Measurements from ENCODE around the gene TBC1D13. TPM values are rescaled to one million over a fixed set of nuclear protein-coding genes. Genes with fewer than 3 reads are reported as not detected.
"Not testable (repeated sequence)": the region's sequence is repeated elsewhere in the genome, so short reads cannot be mapped to it uniquely, and the experiment has no call there.

The TBC1D13 gene
- total and polyA plus RNA-seq, 2 of the 4 experiments (the other 2 are of a cell fraction) = 9.1 to 26.4 TPM

GRCh38 chr9:128851779-128852600 lies 64.9 kb downstream of the TBC1D13 start:
- H4K8ac ChIP-seq (ENCODE audit: low read depth in 2 of 2, low read length in 2 of 2); H3K79me1 ChIP-seq (ENCODE audit: low read depth in 1 of 2, low read length in 2 of 2); H2BK15ac ChIP-seq (ENCODE audit: low read depth, low read length); H3K36me3 ChIP-seq (ENCODE audit: control insufficient read depth, insufficient read depth, low read length); H3K4me3 ChIP-seq (ENCODE audit: insufficient read depth, low read depth, low read length); H4K20me1 ChIP-seq (ENCODE audit: insufficient read depth, low read length); H2AK5ac ChIP-seq (ENCODE audit: low read depth, low read length); H3K4me2 ChIP-seq (ENCODE audit: low read depth, low read length); H3K27me3 ChIP-seq (ENCODE audit: control insufficient read depth, insufficient read depth, low read length); H3K56ac ChIP-seq (ENCODE audit: extremely low read depth, insufficient read depth, low read length); BruUV-seq (replicated peaks); dilution Hi-C loops (cut with HindIII; ENCODE audit: low sequenced_read_pairs, unreplicated experiment); H3K4ac ChIP-seq (ENCODE audit: low read depth, low read length); H2BK5ac ChIP-seq (ENCODE audit: low read depth, low read length, poor library complexity, severe bottlenecking); in situ Hi-C loops (cut with MboI; ENCODE audit: low sequenced_read_pairs); H3K9ac ChIP-seq (ENCODE audit: low read depth, low read length); H3K9me3 ChIP-seq (ENCODE audit: control insufficient read depth, insufficient read depth, low read length); H2BK20ac ChIP-seq (ENCODE audit: low read depth, low read length); H3K27ac ChIP-seq (ENCODE audit: insufficient read depth, low read length); H3K4me1 ChIP-seq (ENCODE audit: control insufficient read depth, insufficient read depth, low read length); H2AK9ac ChIP-seq (replicated peaks; ENCODE audit: low read depth, low read length, poor library complexity); H3K18ac ChIP-seq (ENCODE audit: low read depth, low read length); H4K91ac ChIP-seq (ENCODE audit: insufficient read depth, low read depth, low read length); H3K14ac ChIP-seq (replicated peaks; ENCODE audit: low read depth, low read length); POLR2A ChIA-PET (ENCODE audit: unreplicated experiment); H2BK120ac ChIP-seq (ENCODE audit: low read depth, low read length); H3K9me1 ChIP-seq (ENCODE audit: insufficient read depth, low read length); H2AFZ ChIP-seq (replicated peaks; ENCODE audit: low read length, poor library complexity); H4K5ac ChIP-seq (ENCODE audit: low read depth, low read length); H3K23ac ChIP-seq (ENCODE audit: low read depth, low read length): not testable (repeated sequence)
- intact Hi-C loops (cut with micrococcal nuclease) = loop anchor here (5.0 kb wide), 1 partner anchor 175 kb away; the partner anchor contains the start of gene SH3GLB2
- CTCF ChIA-PET = interaction anchor here (0.8 kb wide), 1 partner anchor 71 kb away, joined by 4 read pairs; no protein-coding TSS in a partner anchor
- peak; percentile 33 for DNase-seq
- WGBS, 2 experiments (ENCODE audit: extremely low coverage in 2 of 2, insufficient read length in 1 of 2) = no CpG with 5 or more reads among the region's 10 CpGs
- ATAC-seq (ENCODE audit: low read depth) = peak; percentile 49
- TF ChIP-seq, protein P1, sequence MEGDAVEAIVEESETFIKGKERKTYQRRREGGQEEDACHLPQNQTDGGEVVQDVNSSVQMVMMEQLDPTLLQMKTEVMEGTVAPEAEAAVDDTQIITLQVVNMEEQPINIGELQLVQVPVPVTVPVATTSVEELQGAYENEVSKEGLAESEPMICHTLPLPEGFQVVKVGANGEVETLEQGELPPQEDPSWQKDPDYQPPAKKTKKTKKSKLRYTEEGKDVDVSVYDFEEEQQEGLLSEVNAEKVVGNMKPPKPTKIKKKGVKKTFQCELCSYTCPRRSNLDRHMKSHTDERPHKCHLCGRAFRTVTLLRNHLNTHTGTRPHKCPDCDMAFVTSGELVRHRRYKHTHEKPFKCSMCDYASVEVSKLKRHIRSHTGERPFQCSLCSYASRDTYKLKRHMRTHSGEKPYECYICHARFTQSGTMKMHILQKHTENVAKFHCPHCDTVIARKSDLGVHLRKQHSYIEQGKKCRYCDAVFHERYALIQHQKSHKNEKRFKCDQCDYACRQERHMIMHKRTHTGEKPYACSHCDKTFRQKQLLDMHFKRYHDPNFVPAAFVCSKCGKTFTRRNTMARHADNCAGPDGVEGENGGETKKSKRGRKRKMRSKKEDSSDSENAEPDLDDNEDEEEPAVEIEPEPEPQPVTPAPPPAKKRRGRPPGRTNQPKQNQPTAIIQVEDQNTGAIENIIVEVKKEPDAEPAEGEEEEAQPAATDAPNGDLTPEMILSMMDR (conservative IDR thresholded peaks at IDR 0.05; ENCODE audit: low read depth, low read length) = peak; percentile 53
- TF ChIP-seq SMC3 (IDR thresholded peaks at IDR 0.05; ENCODE audit: low read depth, low read length) (peak; percentile 32; the same call in 1 of the 2 replicates), RAD21 (IDR thresholded peaks at IDR 0.05; ENCODE audit: low read length) (peak; percentile 55)

DNA sequence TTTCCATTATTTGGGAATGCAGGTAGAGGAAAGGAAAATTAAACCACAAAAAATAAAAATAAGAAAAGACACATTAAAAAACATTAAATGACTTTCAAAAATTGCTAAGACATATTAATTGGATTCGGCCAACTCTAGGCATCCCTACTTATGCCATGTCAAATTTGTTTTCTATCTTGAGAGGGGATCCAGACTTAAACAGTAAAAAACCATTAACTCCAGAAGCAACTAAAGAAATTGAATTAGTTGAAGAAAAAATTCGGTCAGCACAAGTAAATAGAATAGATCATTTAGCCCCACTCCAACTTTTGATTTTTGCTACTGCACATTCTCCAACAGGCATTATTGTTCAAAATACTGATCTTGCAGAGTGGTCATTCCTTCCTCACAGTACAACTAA lies 65.6 kb downstream of the TBC1D13 start:
- H2BK5ac ChIP-seq (ENCODE audit: low read depth, low read length, poor library complexity, severe bottlenecking); H3K9me1 ChIP-seq (ENCODE audit: insufficient read depth, low read length); H2BK20ac ChIP-seq (ENCODE audit: low read depth, low read length); H3K4me2 ChIP-seq (ENCODE audit: low read depth, low read length); in situ Hi-C loops (cut with MboI; ENCODE audit: low sequenced_read_pairs); ATAC-seq (ENCODE audit: low read depth); H3K56ac ChIP-seq (ENCODE audit: extremely low read depth, insufficient read depth, low read length); H3K79me1 ChIP-seq (ENCODE audit: low read depth in 1 of 2, low read length in 2 of 2); H4K5ac ChIP-seq (ENCODE audit: low read depth, low read length); dilution Hi-C loops (cut with HindIII; ENCODE audit: low sequenced_read_pairs, unreplicated experiment); H2AFZ ChIP-seq (replicated peaks; ENCODE audit: low read length, poor library complexity); H4K91ac ChIP-seq (ENCODE audit: insufficient read depth, low read depth, low read length); H3K4me1 ChIP-seq (ENCODE audit: control insufficient read depth, insufficient read depth, low read length); H2AK9ac ChIP-seq (replicated peaks; ENCODE audit: low read depth, low read length, poor library complexity); H3K14ac ChIP-seq (replicated peaks; ENCODE audit: low read depth, low read length); H4K20me1 ChIP-seq (ENCODE audit: insufficient read depth, low read length); H3K27ac ChIP-seq (ENCODE audit: insufficient read depth, low read length); H3K18ac ChIP-seq (ENCODE audit: low read depth, low read length); H2BK15ac ChIP-seq (ENCODE audit: low read depth, low read length); H3K36me3 ChIP-seq (ENCODE audit: control insufficient read depth, insufficient read depth, low read length); H4K8ac ChIP-seq (ENCODE audit: low read depth in 2 of 2, low read length in 2 of 2); DNase-seq; BruUV-seq (replicated peaks); H2BK120ac ChIP-seq (ENCODE audit: low read depth, low read length); H3K27me3 ChIP-seq (ENCODE audit: control insufficient read depth, insufficient read depth, low read length); H2AK5ac ChIP-seq (ENCODE audit: low read depth, low read length); H3K9ac ChIP-seq (ENCODE audit: low read depth, low read length); H3K4me3 ChIP-seq (ENCODE audit: insufficient read depth, low read depth, low read length); H3K9me3 ChIP-seq (ENCODE audit: control insufficient read depth, insufficient read depth, low read length); POLR2A ChIA-PET (ENCODE audit: unreplicated experiment); H3K4ac ChIP-seq (ENCODE audit: low read depth, low read length); H3K23ac ChIP-seq (ENCODE audit: low read depth, low read length): not testable (repeated sequence)
- CTCF ChIA-PET = interaction anchor here (0.8 kb wide), 1 partner anchor 70 kb away, joined by 4 read pairs; no protein-coding TSS in a partner anchor
- intact Hi-C loops (cut with micrococcal nuclease) = loop anchor here (5.0 kb wide), 1 partner anchor 175 kb away; the partner anchor contains the start of gene SH3GLB2
- WGBS, 2 experiments (ENCODE audit: extremely low coverage in 2 of 2, insufficient read length in 1 of 2) = no CpG with 5 or more reads among the region's 2 CpGs

Measured in IMR-90 (cell line).